Dermis blood vessel endothelial cell (primary cell): ENCODE results near the gene INPP4A. TPM values are rescaled to one million over a fixed set of nuclear protein-coding genes. Genes with fewer than 3 reads are reported as not detected.

Source experiments
- DNase-seq: peaks from one replicate; pipeline ENCODE4 v3.0.0; 2010
- total RNA-seq: library from RNA; depleted of rRNA; stranded (reverse); fragments of >200 nt; gene quantifications from 2 replicates; pipeline ENCODE4 v1.2.3, GENCODE V29; 2014

Gene INPP4A
- total RNA-seq, 1 donor from 2014 or later = 41.9 TPM

- DNase-seq = no peak
Observed at GRCh38 chr2:98568161-98568956, 123.7 kb downstream of the INPP4A start.

- DNase-seq = peak; percentile 68
Observed at GRCh38 chr2:98569197-98569793, 124.6 kb downstream of the INPP4A start.

- DNase-seq = no peak
Observed at GRCh38 chr2:98569915-98570314, 125.3 kb downstream of the INPP4A start.

- DNase-seq = no peak
Observed at GRCh38 chr2:98570356-98570755, 125.7 kb downstream of the INPP4A start.

- DNase-seq = no peak
Observed at GRCh38 chr2:98571121-98571701, 126.6 kb downstream of the INPP4A start.

- no peak for DNase-seq
Observed at GRCh38 chr2:98571796-98572195, 127.1 kb downstream of the INPP4A start.

GRCh38 chr2:98572211-98572610 is 127.6 kb downstream of the INPP4A start:
- DNase-seq = no peak

GRCh38 chr2:98572676-98573075 is 128.0 kb downstream of the INPP4A start:
- DNase-seq = no peak

- no peak for DNase-seq
Observed at GRCh38 chr2:98573426-98573825, 128.8 kb downstream of the INPP4A start.

GRCh38 chr2:98576666-98577312 is 132.1 kb downstream of the INPP4A start:
- DNase-seq = no peak

- DNase-seq = peak; percentile 11
Observed at GRCh38 chr2:98577313-98577712, 132.7 kb downstream of the INPP4A start.

- no peak for DNase-seq
Observed at GRCh38 chr2:98578231-98578630, 133.6 kb downstream of the INPP4A start.

- no peak for DNase-seq
Observed at GRCh38 chr2:98579926-98580325, 135.3 kb downstream of the INPP4A start.

- DNase-seq = no peak
Observed at GRCh38 chr2:98580656-98581284, 136.1 kb downstream of the INPP4A start.

GRCh38 chr2:98582523-98582922 is 137.9 kb downstream of the INPP4A start:
- DNase-seq = no peak

GRCh38 chr2:98583276-98583675 is 138.6 kb downstream of the INPP4A start:
- no peak for DNase-seq

GRCh38 chr2:98583816-98584618 is 139.4 kb downstream of the INPP4A start:
- no peak for DNase-seq

- DNase-seq = no peak
Observed at GRCh38 chr2:98585386-98585785, 140.7 kb downstream of the INPP4A start.

GRCh38 chr2:98586551-98587140 is 142.0 kb downstream of the INPP4A start:
- DNase-seq = no peak

GRCh38 chr2:98588880-98589431 is 144.3 kb downstream of the INPP4A start:
- no peak for DNase-seq

- DNase-seq = no peak
Observed at GRCh38 chr2:98589489-98589888, 144.8 kb downstream of the INPP4A start.
